Aorta (tissue), 5 donors: ENCODE measurements around the gene COQ10A. TPM values are rescaled to one million over a fixed set of nuclear protein-coding genes. Genes with fewer than 3 reads are reported as not detected.
A peak's percentile ranks its signal among the peaks of the same experiment; 100 is the strongest.

Experiments used
- ATAC-seq: fragments of 200-7000 bp; cut with Tn5 transposase; one replicate; pipeline ENCODE4 v1.9.1; 2022; ENCODE audit warnings: moderate library complexity; ENCODE audit not compliant: low FRiP score
- DNase-seq, 2 donors: peaks; one replicate each; pipeline ENCODE4 v3.0.0-alpha.2; 2020
- H3K27ac ChIP-seq, 2 donors: one replicate each; pipeline ENCODE4 v1.5.1; 2013; ENCODE audit warnings: low read length in 2 of 2, mild to moderate bottlenecking in 2 of 2, moderate library complexity in 2 of 2, control low read depth in 1 of 2, inconsistent platforms in 1 of 2, low read depth in 1 of 2
- H3K27me3 ChIP-seq, 2 donors: one replicate each; pipeline ENCODE4 v1.6.1; 2013; ENCODE audit warnings: control low read depth in 1 of 2, low read length in 1 of 2, mild to moderate bottlenecking in 1 of 2, moderate library complexity in 1 of 2; ENCODE audit not compliant: insufficient read depth in 2 of 2, control insufficient read depth in 1 of 2
- H3K36me3 ChIP-seq, 2 donors: one replicate each; pipeline ENCODE4 v1.6.1; 2013; ENCODE audit warnings: control low read depth in 1 of 2, low read length in 1 of 2, mild to moderate bottlenecking in 1 of 2; ENCODE audit not compliant: insufficient read depth in 2 of 2, control insufficient read depth in 1 of 2
- H3K4me1 ChIP-seq, 2 donors: one replicate each; pipeline ENCODE4 v1.6.1; 2013; ENCODE audit warnings: low read length in 2 of 2, control low read depth in 1 of 2, mild to moderate bottlenecking in 1 of 2, moderate library complexity in 1 of 2; ENCODE audit not compliant: insufficient read depth in 2 of 2, control insufficient read depth in 1 of 2
- H3K4me3 ChIP-seq, 2 donors: one replicate each; pipeline ENCODE4 v1.5.1; 2013; ENCODE audit warnings: low read length in 2 of 2, control low read depth in 1 of 2, mild to moderate bottlenecking in 1 of 2
- H3K9me3 ChIP-seq: one replicate; pipeline ENCODE4 v1.6.1; 2013; ENCODE audit warnings: mild to moderate bottlenecking, low read length; ENCODE audit not compliant: control insufficient read depth
- WGBS, 2 donors: extraction: QIAGEN DNeasy Blood & Tissue Kit; methylation state at CpG; one replicate each; pipeline ENCODE4 v1.1.7; 2013; 5-methylcytosine and 5-hydroxymethylcytosine counted together
- intact Hi-C, 2 donors: fragments of 100-400 bp; cut with DNase I; formaldehyde crosslinking; loops; one replicate each; pipeline versions ENCODE4 v1.14.2 to v1.15.0; 2022
- long read RNA-seq, 2 donors: library from polyadenylated mRNA; unstranded; transcript quantifications; one replicate each; pipeline ENCODE4 v2.0.0, GENCODE V29; 2020 to 2021
- polyA plus RNA-seq, 2 donors: library from polyadenylated mRNA; stranded (reverse); fragments of 200-250 nt; gene quantifications; one replicate each; pipeline ENCODE4 v1.2.3, GENCODE V29; 2013
- total RNA-seq, 2 donors: library from RNA; stranded (reverse); fragmentation: NEBNext Ultra II Directional; extraction: Animal tissue kit (Norgen Biotek cat#: 25700); gene quantifications; one replicate each; pipeline ENCODE4 v1.2.1, GENCODE V29; 2021
- donor health status: healthy with polysubstance abuse.
- donor health status: Bipolar disorder and iron deficiency.
- donor health status: DM: no; HTN: no; CAD: no.
- donor health status: DM: no; HTN: no; CAD: no.
- donor health status: DM: yes; HTN: yes; CAD: no.

COQ10A gene
- total RNA-seq, result 10 to 100 TPM; 11.1 to 11.2 TPM
- polyA plus RNA-seq, result 10 to 100 TPM; 11.9 to 18.9 TPM
- long read RNA-seq, donor 1, partial matches to known transcripts, result 0 of 9 reads
- long read RNA-seq, donor 1, other reads (novel, unspliced or antisense), result 1 of 9 reads
- long read RNA-seq, donor 2, partial matches to known transcripts, result 0 of 2 reads
- long read RNA-seq, donor 2, other reads (novel, unspliced or antisense), result 1 of 2 reads

- intact Hi-C loops, result no loop called here
- DNase-seq (peak; percentile 94 to 95), ATAC-seq (peak; percentile 96)
- Histone ChIP-seq H3K36me3 (peaks cover 0 to 1% of the 10 kb centered on the region in 2 donors), H3K27me3 (no peaks in the 10 kb centered on the region), H3K9me3 (no peaks in the 10 kb centered on the region), H3K4me3 (peak within 1 kb of the TSS; percentile 46 to 54), H3K4me1 (no peaks in the 10 kb centered on the region), H3K27ac (peak within 1 kb of the TSS in 1 of 2 donors; percentile 72)
- WGBS, 2 donors, result 0 to 1% methylated on average over 55 to 68 of the region's 68 CpGs
These were observed at the start of gene COQ10A for GRCh38 chr12:56266693-56267442. Gene COQ10A, plus strand, starts transcription at chr12:56266942. Its CDS starts 177 bp downstream, at chr12:56267119.

- no peak for ATAC-seq
- Histone ChIP-seq H3K27me3 (no peaks in the 10 kb centered on the region), H3K4me1 (no peaks in the 10 kb centered on the region), H3K27ac (peak overlapping the region in 1 of 2 donors; percentile 50), H3K36me3 (peaks cover 0 to 2% of the 10 kb centered on the region in 2 donors), H3K9me3 (no peaks in the 10 kb centered on the region), H3K4me3 (no peak overlapping the region)
- 82 to 84% methylated on average over 9 of the region's 9 CpGs for WGBS, 2 donors
- no peak for DNase-seq
- intact Hi-C loops, result loop anchor here in 1 of 2 donors (5.0 kb wide), 1 partner anchor 37 kb away; the partner anchor contains the start of gene ANKRD52
These were observed 46.9 kb upstream of the COQ10A start for GRCh38 chr12:56219840-56220239.

GRCh38 chr12:56220611-56221231 lies 46.0 kb upstream of the COQ10A start:
- H3K4me1 ChIP-seq, result no peaks in the 10 kb centered on the region
- no peaks in the 10 kb centered on the region for H3K9me3 ChIP-seq
- 0 to 1% methylated on average over 10 of the region's 10 CpGs for WGBS, 2 donors
- DNase-seq, result no peak
- no peaks in the 10 kb centered on the region for H3K27me3 ChIP-seq
- peak overlapping the region; percentile 60 to 74 for H3K4me3 ChIP-seq
- intact Hi-C loops, result loop anchor here in 1 of 2 donors (5.0 kb wide), 1 partner anchor 37 kb away; the partner anchor contains the start of gene ANKRD52
- ATAC-seq, result no peak
- peaks cover 0 to 2% of the 10 kb centered on the region in 2 donors for H3K36me3 ChIP-seq
- H3K27ac ChIP-seq, result peak overlapping the region; percentile 23 to 96

GRCh38 chr12:56221232-56221756 lies 45.4 kb upstream of the COQ10A start:
- 0 to 1% methylated on average over 20 to 21 of the region's 21 CpGs for WGBS, 2 donors
- no peaks in the 10 kb centered on the region for H3K27me3 ChIP-seq
- peak overlapping the region; percentile 83 to 96 for H3K27ac ChIP-seq
- no peaks in the 10 kb centered on the region for H3K4me1 ChIP-seq
- ATAC-seq (peak; percentile 62), DNase-seq (peak; percentile 82 to 93)
- H3K4me3 ChIP-seq, result peak overlapping the region; percentile 60 to 74
- intact Hi-C loops, result loop anchor here in 1 of 2 donors (5.0 kb wide), 1 partner anchor 36 kb away; the partner anchor contains the start of gene ANKRD52
- no peaks in the 10 kb centered on the region for H3K9me3 ChIP-seq
- H3K36me3 ChIP-seq, result peaks cover 0 to 2% of the 10 kb centered on the region in 2 donors

GRCh38 chr12:56221757-56222530 lies 44.8 kb upstream of the COQ10A start, which contains the start of gene RNF41:
Gene RNF41, minus strand, starts transcription at chr12:56221922. Its CDS starts 7,875 bp downstream, at chr12:56214047.
- peak; percentile 94 for ATAC-seq
- no peaks in the 10 kb centered on the region for H3K27me3 ChIP-seq
- H3K4me1 ChIP-seq, result no peaks in the 10 kb centered on the region
- intact Hi-C loops, result loop anchor here in 1 of 2 donors (5.0 kb wide), 1 partner anchor 35 kb away; the partner anchor contains the start of gene ANKRD52
- peak; percentile 98 to 99 for DNase-seq
- H3K4me3 ChIP-seq, result peak within 1 kb of the TSS; percentile 60 to 74
- peak within 1 kb of the TSS; percentile 83 to 96 for H3K27ac ChIP-seq
- 1% methylated on average over 40 to 42 of the region's 42 CpGs for WGBS, 2 donors
- no peaks in the 10 kb centered on the region for H3K36me3 ChIP-seq
- no peaks in the 10 kb centered on the region for H3K9me3 ChIP-seq

- peak overlapping the region; percentile 58 to 76 for H3K27ac ChIP-seq
- H3K27me3 ChIP-seq, result no peaks in the 10 kb centered on the region
- no peak for ATAC-seq
- H3K9me3 ChIP-seq, result no peaks in the 10 kb centered on the region
- no peaks in the 10 kb centered on the region for H3K36me3 ChIP-seq
- H3K4me1 ChIP-seq, result no peaks in the 10 kb centered on the region
- WGBS, 2 donors, result 8 to 13% methylated on average over 4 of the region's 4 CpGs
- intact Hi-C loops, result loop anchor here in 1 of 2 donors (5.0 kb wide), 1 partner anchor 35 kb away; the partner anchor contains the start of gene ANKRD52
- peak overlapping the region in 1 of 2 donors; percentile 4 for H3K4me3 ChIP-seq
- DNase-seq, result no peak
These were observed 44.2 kb upstream of the COQ10A start for GRCh38 chr12:56222531-56222895.

- ATAC-seq, result no peak
- DNase-seq, result no peak
- no peak overlapping the region for H3K4me3 ChIP-seq
- 16 to 19% methylated on average over 15 of the region's 15 CpGs for whole genome bisulfite sequencing, 2 donors
- H3K27me3 ChIP-seq, result no peaks in the 10 kb centered on the region
- H3K4me1 ChIP-seq, result no peaks in the 10 kb centered on the region
- intact Hi-C loops, result loop anchor here (1.0 to 5.0 kb wide), 5 partner anchors 17 to 105 kb away; partner anchors contain the start of genes ANKRD52 (in 1 of the 2), CS (in 1 of the 2) and ZC3H10 (in 1 of the 2)
- H3K9me3 ChIP-seq, result no peaks in the 10 kb centered on the region
- H3K36me3 ChIP-seq, result no peaks in the 10 kb centered on the region
- peak overlapping the region; percentile 8 to 87 for H3K27ac ChIP-seq
These were observed 43.1 kb upstream of the COQ10A start for GRCh38 chr12:56223571-56224101.
